Activated T-cell treated with anti-CD3 and anti-CD28 coated beads, Interleukin-2, amount 50 U/mL, for 4 hours (primary cell): Measurements from ENCODE around the gene ICAM5. TPM values are rescaled to one million over a fixed set of nuclear protein-coding genes. Genes with fewer than 3 reads are reported as not detected.
A peak's percentile ranks its signal among the peaks of the same experiment; 100 is the strongest.

Experiments used
- ATAC-seq, 2 donors: fragments of 200-7000 bp; cut with Tn5 transposase; one replicate each; pipeline ENCODE4 v1.10.0; 2021
- DNase-seq: peaks from one replicate; pipeline ENCODE4 v3.0.0-alpha.2; 2020
- H3K27me3 Mint-ChIP-seq: one replicate; pipeline ENCODE4 v1.8.0; 2021; ENCODE audit warnings: low read depth, mixed read lengths
- H3K36me3 Mint-ChIP-seq: one replicate; pipeline ENCODE4 v1.8.0; 2022; ENCODE audit warnings: mixed read lengths; ENCODE audit not compliant: insufficient read depth
- H3K4me1 Mint-ChIP-seq: one replicate; pipeline ENCODE4 v1.8.0; 2021; ENCODE audit warnings: low read depth, mixed read lengths
- H3K4me3 Mint-ChIP-seq: one replicate; pipeline ENCODE4 v1.8.0; 2021; ENCODE audit warnings: mild to moderate bottlenecking, moderate library complexity, mixed read lengths
- H3K9me3 Mint-ChIP-seq: one replicate; pipeline ENCODE4 v1.8.0; 2021; ENCODE audit warnings: mixed read lengths
- total RNA-seq, 3 donors: library from RNA; stranded (reverse); gene quantifications; one replicate each; pipeline ENCODE4 v1.2.1, GENCODE V29; 2021

Gene ICAM5
- total RNA-seq, 3 donors from 2014 or later: 3.1 to 4.3 (median 3.1) TPM

- Mint-ChIP-seq H3K36me3 (peaks cover 28% of the 10 kb centered on the region), H3K4me1 (peaks cover 17% of the 10 kb centered on the region), H3K4me3 (peak overlapping the region; percentile 19), H3K27me3 (no peaks in the 10 kb centered on the region), H3K9me3 (no peaks in the 10 kb centered on the region)
- ATAC-seq: peak; percentile 76 to 79
- peak; percentile 87 for DNase-seq
Observed at GRCh38 chr19:10259162-10259905, 30.4 kb upstream of the ICAM5 start.

GRCh38 chr19:10260141-10260584 lies 29.6 kb upstream of the ICAM5 start:
- H3K27me3 Mint-ChIP-seq: no peaks in the 10 kb centered on the region
- H3K36me3 Mint-ChIP-seq: peaks cover 24% of the 10 kb centered on the region
- peak; percentile 70 to 75 for ATAC-seq
- H3K4me1 Mint-ChIP-seq: peaks cover 17% of the 10 kb centered on the region
- peak overlapping the region; percentile 16 for H3K4me3 Mint-ChIP-seq
- no peaks in the 10 kb centered on the region for H3K9me3 Mint-ChIP-seq
- peak; percentile 49 for DNase-seq

- ATAC-seq: no peak
Observed at GRCh38 chr19:10262771-10263170, 27.0 kb upstream of the ICAM5 start.

GRCh38 chr19:10266706-10267105 lies 23.0 kb upstream of the ICAM5 start:
- DNase-seq (no peak), ATAC-seq (no peak)
- H3K27me3 Mint-ChIP-seq: no peaks in the 10 kb centered on the region
- no peaks in the 10 kb centered on the region for H3K36me3 Mint-ChIP-seq
- H3K4me1 Mint-ChIP-seq: peaks cover 16% of the 10 kb centered on the region
- no peaks in the 10 kb centered on the region for H3K9me3 Mint-ChIP-seq
- H3K4me3 Mint-ChIP-seq: no peak overlapping the region

More at GRCh38 chr19:10262771-10263170, 27.0 kb upstream of the ICAM5 start:
- H3K4me1 Mint-ChIP-seq: peaks cover 14% of the 10 kb centered on the region
- no peaks in the 10 kb centered on the region for H3K27me3 Mint-ChIP-seq
- no peak overlapping the region for H3K4me3 Mint-ChIP-seq
- peaks cover 7% of the 10 kb centered on the region for H3K36me3 Mint-ChIP-seq
- DNase-seq: no peak
- H3K9me3 Mint-ChIP-seq: no peaks in the 10 kb centered on the region

GRCh38 chr19:10268071-10268470 lies 21.7 kb upstream of the ICAM5 start:
- H3K27me3 Mint-ChIP-seq: no peaks in the 10 kb centered on the region
- H3K9me3 Mint-ChIP-seq: no peaks in the 10 kb centered on the region
- no peak overlapping the region for H3K4me3 Mint-ChIP-seq
- no peak for DNase-seq
- H3K4me1 Mint-ChIP-seq: peaks cover 22% of the 10 kb centered on the region
- H3K36me3 Mint-ChIP-seq: no peaks in the 10 kb centered on the region
- no peak for ATAC-seq

- peaks cover 24% of the 10 kb centered on the region for H3K4me1 Mint-ChIP-seq
- H3K4me3 Mint-ChIP-seq: peak overlapping the region; percentile 83
- ATAC-seq: peak; percentile 58 to 71
- no peaks in the 10 kb centered on the region for H3K9me3 Mint-ChIP-seq
- peaks cover 4% of the 10 kb centered on the region for H3K36me3 Mint-ChIP-seq
- H3K27me3 Mint-ChIP-seq: no peaks in the 10 kb centered on the region
- DNase-seq: peak; percentile 86
Observed at GRCh38 chr19:10269333-10270179, 20.2 kb upstream of the ICAM5 start.

- peaks cover 26% of the 10 kb centered on the region for H3K4me1 Mint-ChIP-seq
- H3K36me3 Mint-ChIP-seq: peaks cover 9% of the 10 kb centered on the region
- no peaks in the 10 kb centered on the region for H3K9me3 Mint-ChIP-seq
- H3K27me3 Mint-ChIP-seq: no peaks in the 10 kb centered on the region
- DNase-seq: peak; percentile 57
- H3K4me3 Mint-ChIP-seq: peak overlapping the region; percentile 83
- peak; percentile 50 to 66 for ATAC-seq
Observed at GRCh38 chr19:10270180-10270615, 19.6 kb upstream of the ICAM5 start.

- no peaks in the 10 kb centered on the region for H3K27me3 Mint-ChIP-seq
- peaks cover 26% of the 10 kb centered on the region for H3K4me1 Mint-ChIP-seq
- H3K9me3 Mint-ChIP-seq: no peaks in the 10 kb centered on the region
- H3K4me3 Mint-ChIP-seq: peak within 1 kb of the TSS; percentile 83
- H3K36me3 Mint-ChIP-seq: peaks cover 10% of the 10 kb centered on the region
- ATAC-seq (peak; percentile 65), DNase-seq (peak; percentile 70)
Observed at GRCh38 chr19:10270616-10271394, 18.9 kb upstream of the ICAM5 start, which contains the start of gene ICAM1. Gene ICAM1 (plus strand): TSS chr19:10271120. CDS start chr19:10271160, 40 bp downstream.

GRCh38 chr19:10271543-10272086 lies 18.1 kb upstream of the ICAM5 start:
- H3K4me3 Mint-ChIP-seq: peak overlapping the region; percentile 83
- H3K4me1 Mint-ChIP-seq: peaks cover 26% of the 10 kb centered on the region
- peak; percentile 39 to 41 for ATAC-seq

GRCh38 chr19:10274589-10274988 lies 15.2 kb upstream of the ICAM5 start:
- Mint-ChIP-seq H3K9me3 (no peaks in the 10 kb centered on the region), H3K4me1 (peaks cover 26% of the 10 kb centered on the region), H3K4me3 (peak overlapping the region; percentile 24), H3K27me3 (no peaks in the 10 kb centered on the region), H3K36me3 (peaks cover 16% of the 10 kb centered on the region)
- DNase-seq (no peak), ATAC-seq (no peak)

More at GRCh38 chr19:10271543-10272086, 18.1 kb upstream of the ICAM5 start:
- Mint-ChIP-seq H3K9me3 (no peaks in the 10 kb centered on the region), H3K36me3 (peaks cover 10% of the 10 kb centered on the region), H3K27me3 (no peaks in the 10 kb centered on the region)
- DNase-seq: peak; percentile 44

GRCh38 chr19:10277795-10278589 lies 11.8 kb upstream of the ICAM5 start:
- Mint-ChIP-seq H3K9me3 (no peaks in the 10 kb centered on the region), H3K36me3 (peaks cover 19% of the 10 kb centered on the region), H3K4me3 (no peak overlapping the region), H3K4me1 (peaks cover 11% of the 10 kb centered on the region), H3K27me3 (no peaks in the 10 kb centered on the region)
- DNase-seq (no peak), ATAC-seq (no peak)

- DNase-seq: no peak
- ATAC-seq: no peak
- Mint-ChIP-seq H3K36me3 (peaks cover 20% of the 10 kb centered on the region), H3K4me1 (peaks cover 10% of the 10 kb centered on the region), H3K4me3 (no peak overlapping the region), H3K27me3 (no peaks in the 10 kb centered on the region), H3K9me3 (no peaks in the 10 kb centered on the region)
Observed at GRCh38 chr19:10278935-10279334, 10.8 kb upstream of the ICAM5 start.
